Activated CD4-positive, alpha-beta T cell treated with anti-CD3 and anti-CD28 coated beads, Interleukin-2, amount 50 U/mL, for 1 hour (primary cell): ENCODE results near the gene NHLH1.

Source experiments
- DNase-seq: peaks from one replicate; pipeline ENCODE4 v3.0.0-alpha.2; 2020

NHLH1 gene

GRCh38 chr1:160359559-160360226 is 7.2 kb upstream of the NHLH1 start:
- no peak for DNase-seq

- DNase-seq: no peak
Measured at GRCh38 chr1:160360227-160360695, 6.6 kb upstream of the NHLH1 start.

GRCh38 chr1:160361199-160361598 is 5.7 kb upstream of the NHLH1 start:
- DNase-seq: no peak

GRCh38 chr1:160361814-160362167 is 5.1 kb upstream of the NHLH1 start:
- no peak for DNase-seq

GRCh38 chr1:160362168-160362957 is 4.5 kb upstream of the NHLH1 start:
- DNase-seq: no peak

- DNase-seq: no peak
Measured at GRCh38 chr1:160363010-160363409, 3.9 kb upstream of the NHLH1 start.

GRCh38 chr1:160363951-160364735 is 2.7 kb upstream of the NHLH1 start:
- no peak for DNase-seq

- DNase-seq: no peak
Measured at GRCh38 chr1:160365325-160365724, 1.5 kb upstream of the NHLH1 start.

- DNase-seq: no peak
Measured at GRCh38 chr1:160367516-160367900, 637 bp downstream of the NHLH1 start.

GRCh38 chr1:160367934-160368923 is 1.4 kb downstream of the NHLH1 start:
- no peak for DNase-seq

GRCh38 chr1:160369087-160369486 is 2.2 kb downstream of the NHLH1 start:
- no peak for DNase-seq

GRCh38 chr1:160370561-160371345 is 3.9 kb downstream of the NHLH1 start:
- no peak for DNase-seq

- no peak for DNase-seq
Measured at GRCh38 chr1:160371346-160371631, 4.4 kb downstream of the NHLH1 start.

- DNase-seq: no peak
Measured at GRCh38 chr1:160371756-160372155, 4.9 kb downstream of the NHLH1 start.

GRCh38 chr1:160373696-160374095 is 6.8 kb downstream of the NHLH1 start:
- no peak for DNase-seq

- DNase-seq: no peak
Measured at GRCh38 chr1:160374306-160375110, 7.6 kb downstream of the NHLH1 start.

- no peak for DNase-seq
Measured at GRCh38 chr1:160375788-160376524, 9.1 kb downstream of the NHLH1 start.

GRCh38 chr1:160376525-160377131 is 9.8 kb downstream of the NHLH1 start:
- DNase-seq: no peak

GRCh38 chr1:160377585-160378206 is 10.8 kb downstream of the NHLH1 start:
- no peak for DNase-seq
